ENCODE results near the gene ADSL.
"Not testable (repeated sequence)": the region's sequence is repeated elsewhere in the genome, so short reads cannot be mapped to it uniquely, and the experiment has no call there.

Gene ADSL

DNA sequence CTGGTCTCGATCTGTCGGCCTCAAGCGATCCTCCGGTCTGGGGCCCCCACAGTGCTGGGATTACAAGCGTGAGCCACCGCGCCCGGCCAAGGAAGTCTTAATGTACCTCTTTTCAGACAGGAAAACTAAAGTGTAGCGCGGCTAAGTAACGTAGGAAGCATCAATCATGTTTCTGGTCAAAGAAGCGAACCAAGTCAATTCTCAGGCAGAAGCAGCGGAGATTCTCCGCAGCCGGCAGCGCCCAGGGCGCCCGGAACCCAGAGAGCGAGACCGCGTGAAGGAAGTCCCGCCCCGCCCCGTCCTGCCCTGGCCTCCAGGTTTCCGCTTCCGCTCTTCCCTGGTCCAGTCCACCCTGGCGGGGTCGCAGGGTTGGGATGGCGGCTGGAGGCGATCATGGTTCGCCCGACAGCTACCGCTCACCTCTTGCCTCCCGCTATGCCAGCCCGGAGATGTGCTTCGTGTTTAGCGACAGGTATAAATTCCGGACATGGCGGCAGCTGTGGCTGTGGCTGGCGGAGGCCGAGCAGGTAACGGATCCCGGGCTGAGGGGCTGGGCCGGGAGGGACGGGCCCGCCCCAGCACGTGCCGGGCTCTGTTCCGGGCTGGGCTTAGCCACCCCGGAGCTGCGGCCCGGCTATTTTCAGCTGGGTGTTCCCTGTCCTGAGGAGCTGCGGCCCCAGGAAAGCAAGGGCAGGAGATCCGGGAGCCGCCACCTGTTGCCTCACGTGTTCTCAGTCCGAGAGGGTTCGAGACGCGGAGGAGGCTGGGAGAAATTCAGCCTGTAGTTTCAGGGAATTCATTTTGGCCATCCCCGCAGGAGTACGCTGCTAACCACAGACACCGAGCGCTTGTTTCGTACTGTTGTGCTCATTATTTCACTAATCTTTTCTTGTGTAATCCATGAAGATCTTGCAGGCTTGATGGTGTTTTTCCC, at the start of gene ADSL:
ADSL (plus strand) TSS at position 316 of the 934 bp plus-strand sequence; CDS start at position 375, 59 bp downstream.
- no peak for DNase-seq

DNA sequence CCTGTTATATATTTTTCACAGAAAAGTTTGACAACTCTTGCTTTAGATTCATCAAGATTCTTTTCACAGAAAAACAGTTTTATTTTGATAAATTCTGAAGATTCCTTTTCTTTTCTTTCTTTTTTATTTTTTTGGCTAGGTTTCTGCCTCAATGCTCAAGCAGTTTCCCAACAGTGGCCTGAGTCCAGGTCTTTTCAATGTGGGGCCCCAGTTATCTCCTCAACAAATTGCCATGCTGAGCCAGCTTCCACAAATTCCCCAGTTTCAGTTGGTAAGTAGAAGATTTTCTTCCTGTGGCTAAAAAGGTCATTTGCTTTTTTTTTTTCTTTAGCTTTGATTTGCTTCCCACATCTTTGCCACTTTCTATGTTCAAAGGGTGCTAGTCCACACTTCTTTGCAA, 46.0 kb upstream of the ADSL start:
- DNase-seq, result no peak

DNA sequence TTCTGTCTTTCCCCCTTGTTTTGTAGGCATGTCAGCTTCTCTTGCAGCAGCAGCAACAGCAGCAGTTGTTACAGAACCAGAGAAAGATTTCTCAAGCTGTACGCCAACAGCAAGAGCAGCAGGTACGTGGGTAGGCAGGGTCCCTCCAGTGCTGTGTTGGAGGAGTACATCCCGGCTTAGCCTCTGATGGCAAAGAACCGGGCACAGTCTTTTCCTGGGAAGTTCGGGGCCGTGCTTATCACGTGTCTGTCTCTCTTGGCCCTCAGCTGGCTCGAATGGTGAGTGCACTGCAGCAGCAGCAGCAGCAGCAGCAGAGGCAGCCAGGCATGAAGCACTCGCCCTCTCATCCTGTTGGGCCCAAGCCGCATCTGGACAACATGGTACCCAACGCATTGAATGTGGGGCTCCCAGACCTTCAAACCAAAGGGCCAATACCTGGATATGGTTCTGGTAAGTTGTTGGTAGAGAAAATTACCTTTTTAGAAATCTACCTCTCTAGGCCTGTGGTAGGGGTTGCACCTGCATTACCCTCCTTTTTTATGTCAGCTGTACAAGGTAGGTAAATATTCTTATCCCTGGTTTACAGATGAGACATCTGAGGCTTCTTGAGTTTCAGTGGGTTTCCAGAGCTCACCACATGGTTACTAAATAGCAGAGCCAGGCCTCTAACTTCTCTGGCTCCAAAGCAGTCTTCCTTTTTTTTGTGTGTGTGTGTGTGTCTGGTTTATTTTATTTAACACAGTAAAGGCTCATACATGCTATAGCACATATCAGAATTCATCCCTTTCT, 45.2 kb upstream of the ADSL start:
- no peak for DNase-seq

DNA sequence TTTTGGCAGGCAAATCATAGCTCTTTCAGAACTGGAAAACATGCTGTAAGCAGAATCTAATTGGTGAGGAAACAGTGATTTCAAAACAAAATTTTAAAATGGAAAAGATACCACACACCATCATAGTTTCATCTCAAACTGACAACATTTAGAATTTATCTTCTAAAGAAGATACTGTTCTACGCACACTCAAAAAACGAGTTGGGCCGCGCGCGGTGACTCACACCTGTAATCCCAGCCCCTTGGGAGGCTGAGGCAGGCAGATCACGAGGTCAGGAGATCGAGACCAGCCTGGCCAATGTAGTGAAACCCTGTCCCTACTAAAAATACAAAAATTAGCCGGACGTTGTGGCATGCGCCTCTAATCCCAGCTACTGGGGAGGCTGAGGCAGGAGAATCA, 44.2 kb upstream of the ADSL start:
- DNase-seq, result no peak

DNA sequence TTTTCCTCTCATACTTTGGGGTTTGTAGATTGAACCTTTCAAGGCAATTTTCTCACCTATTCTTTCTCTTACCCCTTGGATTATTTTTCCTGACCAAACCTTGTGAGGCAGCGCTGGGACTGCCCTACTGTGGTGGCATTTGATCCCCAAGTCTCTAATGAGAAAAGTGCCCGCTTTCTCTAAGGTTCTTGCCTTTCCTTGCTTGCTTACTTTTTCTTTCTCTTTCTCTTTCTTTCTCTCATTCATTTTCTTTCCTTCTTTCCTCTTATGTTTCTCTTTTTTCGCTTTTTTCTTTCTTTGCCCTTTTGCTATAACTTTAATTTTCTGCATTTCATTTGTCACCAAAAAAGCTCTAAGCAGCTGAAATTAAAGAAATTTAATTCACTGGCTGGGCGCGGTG, 40.7 kb upstream of the ADSL start:
- DNase-seq, result no peak

DNA sequence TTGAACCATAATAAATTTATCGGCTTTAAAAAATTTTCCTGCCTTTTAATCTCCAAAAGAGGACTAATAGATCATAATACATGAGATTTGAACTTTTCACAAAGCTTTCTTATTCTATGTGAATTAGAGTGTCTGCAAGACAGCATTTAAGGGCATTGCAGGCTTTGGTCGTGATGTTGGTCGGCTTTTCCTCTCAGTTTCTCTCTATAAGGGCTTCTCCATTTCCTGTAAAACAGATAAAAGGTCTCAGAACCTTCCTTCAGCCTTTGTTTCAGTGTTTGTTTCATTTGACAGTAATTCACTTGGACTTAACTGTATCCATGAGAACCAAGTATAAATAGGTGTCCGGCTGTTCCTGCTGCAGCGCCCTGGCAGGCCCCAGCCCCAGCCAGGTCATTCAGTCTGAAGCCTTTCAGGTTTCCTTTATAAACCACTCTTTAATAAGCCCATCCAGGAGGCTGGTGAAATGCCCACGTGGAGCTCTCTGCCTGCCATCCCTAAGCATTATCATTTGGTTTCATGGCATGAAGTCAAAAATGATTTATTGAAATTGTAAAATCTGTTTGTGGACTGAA, 37.2 kb upstream of the ADSL start:
- no peak for DNase-seq

DNA sequence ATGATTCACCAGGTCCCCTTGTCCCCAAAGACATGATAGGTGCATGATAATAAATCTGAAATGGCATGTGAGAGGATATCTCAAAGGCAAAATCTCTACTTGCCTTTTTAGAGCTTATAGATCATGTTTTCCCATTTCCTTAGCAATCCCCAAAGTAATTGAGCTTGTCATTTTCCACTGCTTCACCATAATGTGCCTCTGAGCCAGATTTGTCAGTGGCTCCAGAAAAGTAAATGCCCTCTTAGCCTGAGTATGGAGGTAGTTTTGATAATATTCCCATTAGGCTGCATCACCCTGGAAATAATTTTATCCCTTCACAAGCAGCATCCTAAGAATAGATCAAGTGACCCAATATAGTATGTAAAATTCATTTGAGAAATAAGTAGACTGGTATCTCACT, 36.7 kb upstream of the ADSL start:
- no peak for DNase-seq

DNA sequence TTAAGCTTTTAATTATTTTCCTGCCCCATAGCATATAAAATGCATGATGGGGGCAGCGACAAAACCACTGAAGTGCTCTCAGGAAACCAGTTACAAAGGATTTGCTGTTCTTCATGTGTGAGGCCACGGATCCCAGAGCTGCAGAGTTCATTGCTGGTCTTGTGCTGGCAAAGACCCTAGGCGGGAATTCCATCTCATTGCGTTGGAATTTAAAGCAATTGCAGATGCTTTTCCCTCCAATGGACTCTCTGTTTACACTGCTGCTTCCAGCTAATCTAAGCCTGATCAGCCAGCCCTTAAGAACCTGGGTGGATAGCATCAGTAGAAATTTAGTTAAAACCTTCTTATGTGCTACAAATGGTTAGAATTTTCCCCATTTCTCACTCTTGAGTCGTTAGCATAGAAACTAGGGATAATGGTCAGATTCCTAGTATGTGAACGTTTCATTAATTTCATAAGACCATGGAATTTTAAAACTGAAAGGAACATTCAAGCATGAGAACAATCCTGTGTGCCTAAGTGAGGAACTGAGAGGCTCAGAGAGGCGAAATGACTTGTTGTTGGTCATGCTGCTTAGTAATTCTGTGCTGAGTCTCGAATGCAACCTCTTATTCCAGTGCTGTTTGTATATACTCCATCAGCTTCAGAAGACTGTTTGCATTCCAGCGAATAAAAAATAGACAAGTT, 36.1 kb upstream of the ADSL start:
- no peak for DNase-seq

DNA sequence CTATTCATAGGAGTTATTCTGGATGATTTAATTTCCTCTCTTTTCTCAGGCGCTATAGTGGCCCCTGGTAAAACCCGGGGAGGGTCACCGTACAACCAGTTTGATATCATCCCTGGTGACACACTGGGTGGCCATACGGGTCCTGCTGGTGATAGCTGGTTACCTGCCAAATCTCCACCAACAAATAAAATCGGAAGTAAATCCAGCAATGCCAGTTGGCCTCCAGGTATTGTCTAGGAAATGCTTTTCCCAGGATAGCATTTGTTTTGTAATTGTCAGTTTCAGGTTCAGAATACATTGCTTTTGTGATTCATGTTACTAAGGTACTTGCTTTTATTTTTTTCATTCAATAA, 35.6 kb upstream of the ADSL start:
- DNase-seq, result no peak

DNA sequence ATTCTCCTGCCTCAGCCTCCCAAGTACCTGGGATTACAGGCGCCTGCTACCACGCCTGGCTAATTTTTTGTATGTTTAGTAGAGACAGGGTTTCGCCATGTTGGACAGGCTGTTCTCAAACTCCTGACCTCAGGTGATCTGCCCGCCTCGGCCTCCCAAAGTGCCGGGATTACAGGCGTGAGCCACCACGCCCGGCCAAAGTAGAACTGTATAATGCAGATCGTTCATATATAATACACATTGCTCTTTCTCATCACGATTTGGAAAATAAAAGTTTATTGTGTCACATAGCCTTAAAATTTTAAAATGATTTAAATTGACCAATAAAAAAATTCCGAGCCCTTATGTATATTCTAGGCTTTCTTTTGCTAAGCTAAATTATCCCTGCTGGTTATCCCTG, 34.7 kb upstream of the ADSL start:
- not testable (repeated sequence) for DNase-seq

DNA sequence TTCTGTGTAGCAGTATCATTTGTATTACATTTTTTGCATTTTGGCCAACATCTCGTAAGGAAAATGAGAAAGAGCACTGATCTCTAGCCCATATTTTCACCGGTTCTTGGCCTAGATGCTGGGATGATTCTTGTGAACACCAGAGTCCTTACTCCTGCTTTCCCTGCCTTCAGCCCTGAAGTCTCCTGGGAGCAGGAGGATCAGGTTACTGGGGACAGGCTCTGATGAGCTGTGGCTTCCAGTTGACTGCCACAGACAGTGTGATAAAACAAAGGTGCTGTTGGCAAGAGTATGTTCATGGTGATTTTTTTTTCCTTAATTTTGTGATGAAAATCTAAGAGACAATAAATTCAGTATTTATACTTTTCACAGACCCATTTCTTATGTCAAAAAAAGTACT, 34.2 kb upstream of the ADSL start:
- no peak for DNase-seq

DNA sequence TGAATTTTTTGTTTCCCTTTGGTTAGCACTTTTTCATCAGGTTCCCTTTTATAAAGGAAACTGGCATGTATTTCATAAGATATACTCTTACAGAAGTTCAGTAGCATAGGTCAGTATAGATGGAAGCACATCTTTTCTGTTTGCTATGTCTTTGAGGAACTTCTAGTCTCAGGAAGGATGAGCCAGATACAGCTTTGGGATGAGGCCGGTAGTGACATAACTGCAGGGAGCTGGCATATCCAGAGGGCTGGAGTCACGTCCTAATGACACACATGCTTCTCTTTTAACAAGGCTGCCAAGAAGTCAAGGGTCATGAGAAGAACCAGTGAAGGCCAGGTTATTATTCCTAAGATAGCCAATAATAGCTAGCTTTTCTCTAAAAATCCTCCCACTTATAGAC, 33.3 kb upstream of the ADSL start:
- no peak for DNase-seq

DNA sequence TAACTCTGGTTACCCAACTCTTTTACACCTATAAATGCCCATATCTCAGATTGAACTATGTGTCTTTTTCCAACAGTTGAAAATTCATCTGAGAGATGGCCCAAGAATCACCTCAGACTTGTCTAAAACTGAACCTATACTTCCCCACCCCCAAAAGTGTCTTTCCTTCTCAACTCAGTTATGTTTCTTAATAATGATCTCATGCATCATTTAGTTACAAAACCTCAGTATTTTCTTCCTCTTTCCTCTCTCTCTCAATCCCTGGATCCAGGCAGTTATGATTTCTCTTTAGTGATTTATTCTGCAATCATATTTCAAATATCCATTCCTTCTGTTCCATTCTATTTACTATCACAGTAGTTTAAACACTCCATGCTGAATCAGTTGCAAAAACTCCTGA, 32.3 kb upstream of the ADSL start:
- DNase-seq, result no peak

DNA sequence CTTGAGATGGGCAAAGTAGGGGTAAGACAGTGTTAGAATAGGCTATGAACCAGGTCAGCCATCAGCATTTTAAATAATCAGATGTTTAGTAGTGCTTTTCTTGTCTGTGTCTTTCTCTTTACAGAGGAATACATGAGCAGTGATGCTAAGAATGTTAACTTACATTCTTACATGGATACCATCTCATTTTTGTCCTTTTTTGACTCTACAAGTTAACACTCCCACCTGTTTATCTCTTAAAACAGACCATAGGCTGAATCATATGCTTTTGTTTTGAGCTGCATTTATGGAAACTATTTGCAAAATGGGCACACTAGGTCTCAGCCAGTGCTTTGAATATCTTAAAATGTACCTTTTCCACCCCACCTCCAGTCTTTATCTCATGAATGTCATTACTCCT, 25.6 kb upstream of the ADSL start:
- DNase-seq, result no peak

DNA sequence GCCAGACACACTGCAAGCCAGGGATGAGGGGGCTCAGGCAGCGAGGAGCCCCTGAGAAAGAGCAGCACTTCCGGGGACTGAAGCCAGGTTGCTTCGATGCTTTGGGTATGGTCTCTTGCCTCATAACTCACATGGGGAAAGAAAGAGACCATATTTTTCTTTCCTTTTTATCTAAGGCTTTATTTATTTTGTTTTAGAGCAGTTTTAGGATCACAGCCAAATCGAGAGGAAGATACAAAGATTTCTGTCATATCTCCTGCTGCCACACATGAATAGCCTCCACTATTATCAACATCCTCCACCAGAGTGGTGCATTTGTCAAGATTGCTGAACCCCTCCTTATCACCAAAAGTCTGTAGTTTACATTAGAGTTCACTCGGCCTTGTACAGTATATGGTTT, 24.3 kb upstream of the ADSL start:
- DNase-seq, result no peak

DNA sequence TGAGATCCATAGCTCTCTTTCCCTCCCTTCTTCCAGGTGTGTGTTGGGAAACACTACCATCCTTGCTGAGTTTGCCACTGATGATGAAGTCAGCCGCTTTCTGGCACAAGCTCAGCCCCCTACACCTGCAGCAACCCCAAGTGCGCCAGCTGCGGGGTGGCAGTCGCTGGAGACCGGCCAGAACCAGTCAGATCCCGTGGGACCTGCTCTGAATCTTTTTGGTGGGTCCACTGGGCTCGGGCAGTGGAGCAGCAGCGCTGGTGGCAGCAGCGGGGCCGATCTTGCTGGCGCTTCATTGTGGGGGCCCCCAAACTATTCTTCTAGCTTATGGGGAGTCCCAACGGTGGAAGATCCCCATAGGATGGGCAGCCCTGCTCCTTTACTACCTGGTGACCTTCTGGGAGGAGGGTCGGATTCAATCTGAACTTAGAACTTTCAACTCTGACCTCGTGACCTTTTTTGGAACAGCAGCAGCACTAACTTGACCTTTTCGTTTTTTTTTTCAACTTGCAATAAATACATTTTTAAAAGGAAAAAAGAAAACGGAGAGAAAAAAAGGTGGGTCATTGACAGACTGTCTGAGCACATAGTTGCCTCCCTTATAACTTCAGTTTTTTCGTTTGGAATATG, 23.4 kb upstream of the ADSL start:
- DNase-seq, result no peak

DNA sequence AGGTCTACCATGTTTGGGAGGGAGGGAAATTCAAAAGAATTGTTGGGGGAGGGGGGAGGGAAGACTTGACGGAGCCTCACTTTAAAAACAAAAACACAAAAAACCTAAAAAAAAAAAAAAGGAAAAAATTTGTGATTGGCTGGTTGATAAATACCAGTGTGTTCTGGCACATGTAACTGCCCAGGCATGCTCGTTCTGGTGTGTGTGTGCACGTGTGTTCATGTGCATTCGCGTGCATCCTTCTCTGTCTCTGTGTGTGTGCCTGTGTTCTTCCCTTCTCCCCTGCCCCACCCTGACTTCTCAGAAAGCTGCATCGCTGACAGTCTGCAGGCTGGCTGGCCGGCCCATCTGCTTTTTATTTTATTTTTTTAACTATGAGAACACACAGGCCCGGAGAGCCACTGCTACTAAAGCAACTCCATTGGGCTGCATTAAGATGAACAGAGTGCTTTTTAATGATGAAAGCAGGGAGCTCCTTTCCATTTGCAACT, 22.6 kb upstream of the ADSL start:
- no peak for DNase-seq

DNA sequence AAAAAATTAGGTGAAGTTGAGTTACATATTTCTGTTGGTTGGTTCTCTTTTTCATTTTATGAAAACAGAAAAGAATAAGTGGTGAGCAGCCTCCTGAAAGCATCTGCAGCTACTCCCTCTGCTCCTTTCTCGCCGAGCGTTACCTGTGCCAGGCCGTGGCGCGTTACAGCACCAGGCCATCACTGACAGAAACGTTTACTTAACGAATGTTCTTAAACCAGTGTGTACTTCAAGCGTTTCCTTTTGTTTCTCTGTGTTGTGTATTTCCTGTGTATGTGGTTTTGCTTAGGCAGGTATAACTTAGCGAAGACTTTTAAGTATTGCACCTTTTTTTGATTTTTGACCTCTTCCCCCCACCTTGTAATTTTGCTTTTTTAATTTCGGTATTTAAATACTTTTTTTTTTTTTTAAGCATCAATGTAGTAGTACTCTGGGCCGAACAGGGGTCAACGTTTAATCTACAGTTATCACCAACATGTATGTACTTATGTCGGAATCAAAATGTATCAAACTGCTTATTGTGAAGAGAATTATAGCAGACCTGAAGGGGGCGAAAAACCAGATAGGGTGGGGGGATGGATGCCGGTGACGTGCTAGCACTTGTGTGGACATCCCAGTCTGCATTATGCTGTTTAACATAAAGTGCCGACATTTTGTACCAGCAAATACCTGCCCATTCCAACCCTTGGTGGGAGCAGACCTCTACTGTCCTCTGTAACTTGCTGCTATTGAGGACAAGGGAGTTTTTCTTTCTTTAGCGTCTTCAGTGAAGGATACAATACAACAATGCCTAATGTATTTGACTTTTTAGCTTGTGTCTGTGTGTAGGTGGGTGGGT, 21.6 kb upstream of the ADSL start:
- DNase-seq, result no peak

DNA sequence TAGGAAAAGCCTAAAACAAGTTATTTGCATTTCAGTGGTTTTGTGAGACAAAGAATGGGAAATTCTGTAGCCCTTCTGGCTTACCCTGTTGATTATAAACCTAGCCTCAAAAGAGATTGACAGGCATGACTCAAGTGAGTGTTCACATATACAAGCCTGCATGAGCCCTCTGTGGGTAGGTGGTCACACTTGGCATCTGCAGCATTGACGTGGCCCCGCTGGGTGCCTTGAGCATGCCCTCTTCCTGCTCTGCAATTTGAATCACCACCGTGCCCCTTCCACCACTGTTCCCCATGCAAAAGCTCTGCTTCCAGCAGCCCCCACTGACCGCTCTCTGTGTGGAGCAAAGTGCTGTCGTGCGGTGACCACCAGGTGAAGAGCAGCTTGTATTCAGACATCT, 21.0 kb upstream of the ADSL start:
- no peak for DNase-seq

DNA sequence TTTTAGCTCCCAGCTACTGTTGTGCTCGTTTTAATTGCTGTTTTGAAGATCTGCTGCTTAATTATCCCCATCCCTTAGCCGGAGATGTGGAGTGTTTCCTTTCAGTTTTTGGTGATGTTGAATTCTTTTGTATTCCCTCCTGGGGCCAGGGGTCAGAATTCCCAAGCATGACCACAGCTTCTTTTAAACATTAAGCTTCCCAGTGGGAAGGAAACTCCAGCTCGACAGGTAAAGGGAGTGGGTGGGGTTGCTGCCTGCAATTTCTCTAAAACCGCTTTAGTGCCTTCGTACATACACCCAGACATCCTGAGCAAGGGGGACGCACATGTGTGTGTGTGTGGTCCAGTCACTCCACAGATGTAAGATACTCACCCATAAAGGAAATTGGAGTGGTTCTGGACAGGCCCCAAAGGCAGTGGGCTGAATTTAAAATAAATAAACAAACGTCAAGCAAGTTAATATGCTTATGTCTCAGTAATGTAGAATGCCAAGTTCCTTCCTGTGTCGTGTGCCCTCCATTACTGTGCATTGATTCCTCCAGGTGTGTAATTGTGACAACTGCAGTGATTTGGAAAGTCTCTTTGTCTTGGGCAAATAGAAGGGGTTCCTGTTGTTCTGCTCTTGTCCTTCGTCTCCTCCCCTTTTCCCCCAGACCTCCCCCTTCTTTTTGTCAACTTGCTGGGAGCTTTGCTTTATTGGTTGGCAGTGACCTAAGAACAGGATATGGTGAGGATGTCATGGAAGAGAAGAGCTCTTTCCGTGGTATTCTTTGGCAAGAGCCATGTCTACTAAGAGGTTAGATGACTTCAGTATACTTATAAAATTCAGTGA, 19.2 kb upstream of the ADSL start:
- no peak for DNase-seq

Measured in NCI-H1436 treated with DMSO at 0.1 percent for 48 hours (cell line).